NCI-H774 (cell line): Measurements from ENCODE around the gene DAND5.
"Not testable (repeated sequence)": the region's sequence is repeated elsewhere in the genome, so short reads cannot be mapped to it uniquely, and the experiment has no call there.

Experiments used
- DNase-seq: peaks from one replicate; lab custom pipeline; 2025; lab: John Stamatoyannopoulos, UW

Gene DAND5

DNA sequence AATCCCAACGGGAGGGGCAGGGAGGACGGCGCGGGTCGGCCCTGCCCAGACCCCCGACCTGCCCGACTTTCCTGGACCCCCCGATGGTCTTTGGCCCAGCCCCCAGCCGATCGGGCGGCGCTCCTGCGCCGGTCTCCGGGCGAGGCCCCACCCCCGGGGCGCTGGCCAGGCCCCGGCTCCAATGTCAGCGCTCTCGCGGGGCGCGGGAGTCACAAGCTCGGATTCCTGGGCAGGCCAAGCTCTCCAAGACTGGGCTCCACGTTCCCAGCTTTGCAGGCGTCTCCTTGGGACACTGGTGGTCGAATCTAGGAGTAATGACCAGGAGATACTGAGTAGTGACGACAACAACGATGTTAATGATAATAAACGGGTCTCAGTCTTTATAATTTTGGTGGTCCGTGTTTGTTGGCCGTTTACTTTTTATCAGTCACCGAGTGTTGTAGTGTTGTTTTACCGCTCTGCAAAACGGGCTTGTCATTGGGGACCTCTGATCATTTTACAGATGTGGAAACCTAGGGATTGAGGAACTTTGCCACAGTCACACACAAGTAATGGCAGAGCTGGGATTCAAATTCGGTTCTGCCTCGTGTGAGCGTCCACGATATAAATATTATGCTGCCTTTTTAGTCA lies 23.2 kb upstream of the DAND5 start:
- peak; percentile 14 for DNase-seq

DNA sequence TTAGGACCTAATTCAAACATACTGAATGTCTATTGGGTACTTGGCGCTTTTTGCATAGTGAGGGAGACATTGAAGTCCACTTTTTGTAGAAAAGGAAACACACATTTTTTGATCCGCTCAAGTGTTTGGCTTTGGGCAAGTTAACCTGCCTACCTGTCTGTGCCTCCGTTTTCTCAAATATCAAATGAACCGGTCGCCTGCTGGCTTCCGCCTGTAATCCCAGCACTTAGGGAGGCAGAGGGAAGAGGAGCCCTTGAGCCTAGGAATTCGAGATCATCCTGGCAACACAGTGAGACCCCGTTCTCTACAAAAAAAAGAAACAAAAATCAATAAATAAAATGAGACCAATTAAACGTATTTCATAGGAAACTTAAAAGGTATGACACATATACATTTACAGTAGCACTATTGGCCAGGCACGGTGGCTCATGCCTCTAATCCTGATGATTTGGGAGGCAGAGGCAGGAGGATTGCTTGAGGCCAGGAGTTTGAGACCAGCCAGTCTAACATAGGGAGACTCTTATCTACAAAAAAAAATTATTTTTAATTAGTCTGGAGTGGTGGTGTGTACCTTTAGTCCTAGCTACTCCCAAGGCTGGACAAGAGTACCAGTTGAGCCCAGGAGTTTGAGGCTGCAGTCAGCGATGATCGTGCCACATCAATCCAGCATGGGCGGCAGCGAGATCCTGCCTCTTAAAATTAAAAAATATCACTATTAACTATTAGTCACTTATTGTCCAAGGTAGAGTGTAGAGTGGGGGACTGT lies 22.5 kb upstream of the DAND5 start:
- DNase-seq, result no peak

DNA sequence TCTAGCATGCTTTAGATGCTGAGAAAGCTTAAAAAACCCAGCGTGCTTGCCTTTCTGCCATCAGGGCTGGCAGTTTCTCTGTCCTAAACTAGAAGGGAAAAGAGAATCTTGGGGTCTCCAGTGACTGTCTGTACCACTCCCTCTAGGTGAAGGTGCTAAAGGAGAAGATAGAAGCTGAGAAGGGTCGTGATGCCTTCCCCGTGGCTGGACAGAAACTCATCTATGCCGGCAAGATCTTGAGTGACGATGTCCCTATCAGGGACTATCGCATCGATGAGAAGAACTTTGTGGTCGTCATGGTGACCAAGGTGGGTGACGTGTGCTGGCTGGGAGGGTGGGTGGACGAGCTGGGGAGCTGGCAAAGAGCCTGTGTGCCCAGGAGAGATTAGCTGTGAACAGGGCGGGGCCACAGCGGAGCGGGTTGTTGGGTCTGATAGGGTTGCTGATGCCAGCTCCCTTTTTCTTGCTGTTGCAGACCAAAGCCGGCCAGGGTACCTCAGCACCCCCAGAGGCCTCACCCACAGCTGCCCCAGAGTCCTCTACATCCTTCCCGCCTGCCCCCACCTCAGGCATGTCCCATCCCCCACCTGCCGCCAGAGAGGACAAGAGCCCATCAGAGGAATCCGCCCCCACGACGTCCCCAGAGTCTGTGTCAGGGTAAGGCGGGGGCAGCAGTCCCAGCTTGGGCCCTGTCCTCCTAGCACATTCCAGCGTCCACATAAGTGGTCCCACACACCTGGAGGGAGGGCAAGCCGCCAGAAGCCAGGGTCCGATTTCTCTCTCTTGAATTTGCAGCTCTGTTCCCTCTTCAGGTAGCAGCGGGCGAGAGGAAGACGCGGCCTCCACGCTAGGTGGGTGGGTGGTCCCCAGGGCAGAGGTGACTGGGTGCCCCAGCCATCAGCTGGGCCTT lies 21.4 kb upstream of the DAND5 start:
- DNase-seq, result no peak

DNA sequence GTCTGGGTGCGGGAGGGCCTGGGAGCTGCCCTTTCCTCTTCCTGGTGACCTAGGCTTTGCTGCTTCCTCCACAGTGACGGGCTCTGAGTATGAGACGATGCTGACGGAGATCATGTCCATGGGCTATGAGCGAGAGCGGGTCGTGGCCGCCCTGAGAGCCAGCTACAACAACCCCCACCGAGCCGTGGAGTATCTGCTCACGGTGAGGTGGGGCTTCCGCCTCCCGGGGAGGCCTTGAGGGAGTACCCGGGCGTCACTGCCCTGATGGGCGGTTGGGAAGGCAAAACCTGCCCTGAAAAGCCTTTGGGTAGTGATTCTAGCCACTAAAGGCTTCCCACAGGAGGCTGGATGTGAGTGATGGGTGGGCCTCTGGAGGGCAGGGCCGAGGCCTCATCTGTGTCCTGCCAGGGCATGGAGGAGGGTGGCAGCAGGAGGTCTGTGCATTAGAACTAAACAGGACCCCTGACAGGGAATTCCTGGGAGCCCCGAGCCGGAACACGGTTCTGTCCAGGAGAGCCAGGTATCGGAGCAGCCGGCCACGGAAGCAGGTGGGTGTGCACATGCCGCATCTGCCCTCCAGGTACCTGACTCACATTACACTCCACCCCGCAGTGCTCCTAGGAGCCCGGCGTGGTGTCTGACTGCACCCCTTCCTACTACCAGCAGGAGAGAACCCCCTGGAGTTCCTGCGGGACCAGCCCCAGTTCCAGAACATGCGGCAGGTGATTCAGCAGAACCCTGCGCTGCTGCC lies 20.6 kb upstream of the DAND5 start:
- DNase-seq, result no peak

DNA sequence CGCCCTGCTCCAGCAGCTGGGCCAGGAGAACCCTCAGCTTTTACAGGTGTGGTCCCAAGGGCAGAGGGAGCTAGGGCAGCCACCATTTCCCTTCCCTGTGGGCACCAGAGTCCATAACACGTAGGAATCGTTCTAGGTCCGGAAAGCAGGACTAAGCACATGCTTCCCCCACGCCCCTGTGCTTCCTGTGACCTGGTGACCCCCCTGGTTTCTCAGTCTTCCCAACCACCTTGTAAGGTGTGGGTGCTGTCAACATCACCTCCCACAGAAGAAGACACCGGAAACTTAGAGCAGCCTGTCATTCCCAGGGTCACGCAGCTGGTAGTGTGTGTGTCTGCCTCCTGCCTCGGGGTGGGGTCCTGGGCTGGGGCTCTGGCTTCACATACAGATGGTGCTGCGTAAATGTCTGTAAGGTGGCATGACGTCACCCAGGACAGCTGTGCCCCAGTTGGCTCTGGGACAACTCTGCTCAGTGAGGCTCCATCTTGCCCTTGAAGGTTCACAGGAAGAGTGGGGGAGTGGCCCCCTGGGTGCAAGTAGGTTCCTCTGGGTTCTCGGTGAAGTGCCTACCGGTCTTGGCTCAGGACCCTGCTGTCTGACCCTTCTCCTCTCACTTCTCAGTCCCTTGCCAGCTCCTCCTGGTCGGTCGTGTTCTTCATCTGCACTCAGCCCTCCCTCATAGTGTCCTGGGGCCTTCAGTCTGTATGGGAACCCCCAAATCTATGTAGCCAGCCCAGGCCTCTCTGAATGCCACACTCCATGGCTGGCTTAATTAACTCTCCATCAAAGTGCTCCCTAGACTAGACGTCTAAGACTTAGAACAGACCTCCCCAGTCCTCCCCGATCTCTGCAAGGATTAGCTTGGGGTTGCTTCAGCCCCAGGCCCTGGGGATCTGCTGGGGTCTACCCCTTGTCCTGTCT lies 19.8 kb upstream of the DAND5 start:
- DNase-seq, result no peak

DNA sequence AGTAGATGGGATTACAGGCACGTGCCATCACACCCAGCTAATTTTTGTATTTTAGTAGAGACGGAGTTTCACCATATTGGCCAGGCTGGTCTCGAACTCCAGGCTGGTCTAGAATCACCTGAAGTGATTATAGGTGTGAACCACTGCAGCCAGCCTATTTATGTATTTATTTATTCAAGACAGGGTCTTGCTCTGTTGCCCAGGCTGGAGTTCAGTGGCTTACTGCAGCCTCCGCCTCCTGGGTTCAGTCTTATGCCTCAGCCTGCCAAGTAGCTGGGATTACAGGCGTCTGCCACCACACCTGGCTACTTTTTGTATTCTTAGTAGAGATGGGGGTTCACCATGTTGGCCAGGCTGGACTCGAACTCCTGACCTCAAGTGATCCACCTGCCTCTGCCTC lies 17.3 kb upstream of the DAND5 start:
- not testable (repeated sequence) for DNase-seq

DNA sequence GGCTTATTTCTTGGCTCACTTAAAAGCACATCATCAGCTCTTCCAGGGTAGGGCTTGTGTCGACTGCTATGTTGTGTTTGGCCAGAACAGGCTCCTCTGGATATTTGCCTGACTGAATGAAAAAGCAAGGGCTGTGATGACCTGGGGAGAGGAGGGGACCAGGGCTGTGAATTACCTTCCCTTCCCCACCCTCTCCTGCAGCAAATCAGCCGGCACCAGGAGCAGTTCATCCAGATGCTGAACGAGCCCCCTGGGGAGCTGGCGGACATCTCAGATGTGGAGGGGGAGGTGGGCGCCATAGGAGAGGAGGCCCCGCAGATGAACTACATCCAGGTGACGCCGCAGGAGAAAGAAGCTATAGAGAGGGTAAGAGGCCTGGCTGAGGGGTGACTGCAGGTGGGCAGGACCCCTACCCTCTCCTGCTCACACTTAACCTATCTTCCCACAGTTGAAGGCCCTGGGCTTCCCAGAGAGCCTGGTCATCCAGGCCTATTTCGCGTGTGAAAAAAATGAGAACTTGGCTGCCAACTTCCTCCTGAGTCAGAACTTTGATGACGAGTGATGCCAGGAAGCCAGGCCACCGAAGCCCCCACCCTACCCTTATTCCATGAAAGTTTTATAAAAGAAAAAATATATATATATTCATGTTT lies 16.8 kb upstream of the DAND5 start:
- no peak for DNase-seq

DNA sequence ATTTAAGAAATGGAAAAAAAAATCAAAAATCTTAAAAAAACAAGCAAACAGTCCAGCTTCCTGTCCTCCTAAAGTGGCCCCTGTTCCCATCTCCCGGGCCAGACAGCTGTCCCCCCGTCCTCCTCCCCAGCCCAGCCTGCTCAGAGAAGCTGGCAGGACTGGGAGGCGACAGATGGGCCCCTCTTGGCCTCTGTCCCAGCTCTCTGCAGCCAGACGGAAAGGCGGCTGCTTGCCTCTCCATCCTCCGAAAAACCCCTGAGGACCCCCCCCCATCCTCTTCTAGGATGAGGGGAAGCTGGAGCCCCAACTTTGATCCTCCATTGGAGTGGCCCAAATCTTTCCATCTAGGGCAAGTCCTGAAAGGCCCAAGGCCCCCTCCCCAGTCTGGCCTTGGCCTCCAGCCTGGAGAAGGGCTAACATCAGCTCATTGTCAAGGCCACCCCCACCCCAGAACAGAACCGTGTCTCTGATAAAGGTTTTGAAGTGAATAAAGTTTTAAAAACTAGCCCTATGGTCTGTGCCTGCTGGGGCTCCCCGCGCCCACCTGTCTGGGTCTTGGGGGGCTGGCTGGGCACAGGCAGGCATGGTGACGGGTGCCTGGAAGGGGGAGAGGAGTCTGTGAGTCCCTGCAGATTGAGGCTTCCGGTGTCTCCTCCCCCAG lies 16.1 kb upstream of the DAND5 start:
- no peak for DNase-seq

DNA sequence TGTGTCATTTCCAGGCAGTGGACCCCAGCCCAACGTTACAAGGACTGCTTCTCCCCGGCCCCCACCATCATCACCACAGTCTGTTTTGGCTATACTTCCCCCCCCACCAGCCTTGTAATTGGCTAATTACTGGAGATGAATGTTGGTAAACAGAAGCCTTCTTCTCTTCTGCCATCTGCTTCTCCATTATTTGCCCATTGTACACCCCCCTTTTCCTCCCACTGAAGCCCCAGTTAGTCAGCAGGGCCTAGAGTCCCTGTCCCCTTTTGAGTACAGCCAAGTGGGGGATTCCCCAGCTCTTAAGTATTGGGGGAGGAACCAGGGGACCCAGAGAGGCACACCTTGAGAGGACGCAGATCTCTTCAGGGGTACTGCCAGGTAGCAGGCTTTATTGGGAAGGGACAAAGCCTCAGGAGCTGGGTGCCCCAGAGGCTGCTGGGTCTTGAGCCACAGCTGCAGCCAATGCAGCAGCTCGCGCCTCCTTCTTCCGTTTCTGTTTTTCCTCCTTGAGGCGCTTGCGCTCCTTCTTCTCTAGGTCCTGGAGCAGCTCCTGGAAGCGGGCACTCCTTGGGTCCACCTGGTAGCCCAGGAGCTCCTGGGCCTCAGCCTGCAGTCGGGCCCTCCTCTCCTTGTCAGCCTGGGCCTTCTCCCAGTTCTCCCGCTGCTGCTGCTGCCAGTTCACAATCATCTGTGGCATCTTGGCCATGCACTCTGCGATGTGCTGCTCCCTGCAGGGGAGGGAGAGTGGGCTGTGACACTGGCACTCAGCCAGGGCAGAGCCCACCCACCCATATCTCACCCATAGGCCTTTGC lies 15.4 kb upstream of the DAND5 start:
- DNase-seq, result no peak

DNA sequence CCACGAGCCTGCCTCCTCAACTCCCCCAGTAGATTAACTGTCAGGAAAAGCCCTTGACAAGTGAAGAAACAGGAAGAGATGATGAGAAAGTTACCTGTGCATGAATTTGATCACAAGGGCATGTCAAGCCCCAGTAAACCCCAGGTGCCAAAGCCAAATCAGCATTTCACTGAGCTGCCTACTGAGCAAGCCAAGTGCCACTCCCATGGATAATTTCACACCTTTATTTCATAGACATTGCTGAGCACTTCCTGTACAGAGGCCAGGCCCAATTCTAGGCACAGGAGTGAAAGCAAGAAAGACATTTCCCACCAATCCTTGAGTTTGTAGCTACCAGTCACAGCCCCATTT lies 14.8 kb upstream of the DAND5 start:
- DNase-seq, result no peak

DNA sequence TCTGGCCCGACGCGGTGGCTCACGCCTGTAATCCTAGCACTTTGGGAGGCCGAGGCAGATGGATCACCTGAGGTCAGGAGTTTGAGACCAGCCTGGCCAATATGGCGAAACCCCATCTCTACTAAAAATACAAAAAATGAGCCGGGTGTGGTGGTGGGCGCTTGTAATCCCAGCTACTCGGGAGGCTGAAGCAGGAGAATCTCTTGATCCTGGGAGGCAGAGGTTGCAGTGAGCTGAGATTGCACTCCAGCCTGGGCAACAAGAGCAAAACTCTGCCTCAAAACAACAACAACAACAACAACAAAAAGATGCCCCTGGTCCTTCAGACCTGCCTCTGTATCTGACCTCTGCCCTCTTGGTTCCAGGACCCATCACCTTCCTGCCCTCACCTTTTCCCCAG lies 13.8 kb upstream of the DAND5 start:
- not testable (repeated sequence) for DNase-seq

DNA sequence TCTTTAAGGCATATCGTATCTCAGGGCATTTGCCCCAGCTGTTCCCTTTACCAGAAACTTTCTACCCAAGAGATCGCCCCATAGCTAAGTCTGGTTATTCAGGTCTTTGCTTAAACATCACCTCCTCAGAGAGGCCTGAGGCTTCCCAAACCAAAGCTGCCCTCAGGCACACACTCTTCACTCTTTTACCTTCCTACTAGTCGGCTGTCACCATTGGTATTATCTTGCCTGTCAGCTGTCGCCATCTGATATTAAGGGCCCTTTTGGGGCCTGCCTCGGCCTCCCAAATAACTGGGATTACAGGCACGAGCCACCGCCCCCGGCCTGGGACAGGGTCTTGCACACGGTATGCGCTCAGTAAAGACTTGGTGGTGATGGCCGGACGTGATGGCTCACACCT lies 13.4 kb upstream of the DAND5 start:
- no peak for DNase-seq

DNA sequence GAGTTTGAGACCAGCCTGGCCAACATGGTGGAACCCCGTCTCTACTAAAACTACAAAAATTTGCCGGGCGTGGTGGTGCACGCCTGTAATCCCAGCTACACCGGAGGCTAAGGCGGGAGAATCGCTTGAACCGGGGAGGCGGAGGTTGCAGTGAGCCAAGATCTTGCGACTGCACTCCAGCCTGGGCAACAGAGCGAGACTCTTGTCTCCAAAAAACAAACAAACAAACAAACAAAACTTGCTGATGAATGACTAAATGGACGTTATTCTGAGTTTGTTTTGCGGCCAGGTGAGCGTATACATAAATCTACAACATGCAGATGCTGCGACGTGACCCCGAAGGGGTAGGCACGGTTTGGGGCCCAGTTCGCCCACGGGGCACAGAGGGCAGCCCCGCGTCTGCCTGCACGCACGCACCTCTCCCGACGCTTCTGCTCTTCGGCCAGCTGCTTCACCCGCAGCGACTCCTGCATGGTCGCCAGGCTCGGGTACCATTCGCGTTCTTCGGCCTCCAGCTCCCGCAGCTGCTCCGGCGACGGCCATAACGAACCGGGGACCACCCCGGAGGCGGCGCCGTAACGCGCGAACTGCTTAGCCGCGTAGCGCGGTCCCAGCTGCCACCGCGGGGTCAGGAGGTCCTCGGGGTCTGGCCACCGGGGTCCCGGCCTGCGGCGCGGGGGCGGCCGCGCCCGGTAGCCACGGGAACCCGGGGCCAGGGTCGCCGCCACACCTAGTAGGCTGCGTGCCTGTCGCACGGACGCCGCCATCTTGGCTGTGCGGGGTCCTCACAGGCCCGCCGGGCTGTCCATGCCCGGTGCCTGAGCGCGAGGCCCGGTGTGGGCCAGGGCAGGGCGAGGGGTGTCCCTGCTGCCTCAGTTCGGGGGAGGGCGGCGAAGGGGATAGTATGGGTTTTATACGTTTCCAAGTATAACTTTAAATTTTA lies 12.7 kb upstream of the DAND5 start, which contains the start of gene GADD45GIP1:
TSS of gene GADD45GIP1 (minus strand) at position 778 of the 943 bp plus-strand sequence. CDS start at position 767, 11 bp downstream.
- DNase-seq, result peak; percentile 76

DNA sequence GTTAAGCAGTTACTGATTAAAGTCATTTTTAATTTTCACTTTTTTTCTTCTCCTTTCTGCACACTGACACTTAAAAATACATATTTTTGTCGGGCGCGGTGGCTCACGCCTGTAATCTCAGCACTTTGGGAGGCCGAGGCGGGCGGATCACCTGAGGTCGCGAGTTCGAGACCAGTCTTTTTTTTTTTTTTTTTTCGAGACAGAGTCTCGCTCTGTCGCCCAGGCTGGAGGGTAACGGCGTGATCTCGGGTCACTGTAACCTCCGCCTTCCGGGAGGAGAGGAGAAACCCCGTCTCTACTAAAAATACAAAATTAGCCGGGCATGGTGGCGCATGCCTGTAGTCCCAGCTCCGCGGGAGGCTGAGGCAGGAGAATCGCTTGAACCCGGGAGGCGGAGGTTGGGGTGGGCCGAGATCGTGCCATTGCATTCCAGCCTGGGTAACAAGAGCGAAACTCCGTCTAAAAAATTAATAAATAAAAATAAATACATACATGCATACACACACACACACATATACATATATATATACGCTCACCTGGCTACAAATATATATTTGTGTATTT lies 11.9 kb upstream of the DAND5 start:
- DNase-seq, result not testable (repeated sequence)

DNA sequence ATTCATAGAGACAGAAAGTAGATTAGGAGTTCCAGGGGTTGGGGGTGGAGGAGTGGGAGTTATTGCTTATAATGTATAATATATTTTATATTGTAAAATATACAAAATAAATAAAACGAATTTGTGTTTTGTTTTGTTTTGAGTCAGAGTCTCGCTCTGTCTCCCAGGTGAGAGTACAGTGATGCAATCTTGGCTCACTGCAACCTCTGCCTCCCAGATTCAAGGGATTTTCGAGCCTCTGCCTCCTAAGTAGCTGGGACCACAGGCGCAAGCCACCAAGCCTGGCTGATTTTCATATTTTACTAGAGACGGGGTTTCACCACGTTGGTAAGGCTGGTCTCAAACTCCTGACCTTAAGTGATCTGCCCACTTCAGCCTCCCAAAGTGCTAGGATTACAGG lies 9.9 kb upstream of the DAND5 start:
- no peak for DNase-seq

DNA sequence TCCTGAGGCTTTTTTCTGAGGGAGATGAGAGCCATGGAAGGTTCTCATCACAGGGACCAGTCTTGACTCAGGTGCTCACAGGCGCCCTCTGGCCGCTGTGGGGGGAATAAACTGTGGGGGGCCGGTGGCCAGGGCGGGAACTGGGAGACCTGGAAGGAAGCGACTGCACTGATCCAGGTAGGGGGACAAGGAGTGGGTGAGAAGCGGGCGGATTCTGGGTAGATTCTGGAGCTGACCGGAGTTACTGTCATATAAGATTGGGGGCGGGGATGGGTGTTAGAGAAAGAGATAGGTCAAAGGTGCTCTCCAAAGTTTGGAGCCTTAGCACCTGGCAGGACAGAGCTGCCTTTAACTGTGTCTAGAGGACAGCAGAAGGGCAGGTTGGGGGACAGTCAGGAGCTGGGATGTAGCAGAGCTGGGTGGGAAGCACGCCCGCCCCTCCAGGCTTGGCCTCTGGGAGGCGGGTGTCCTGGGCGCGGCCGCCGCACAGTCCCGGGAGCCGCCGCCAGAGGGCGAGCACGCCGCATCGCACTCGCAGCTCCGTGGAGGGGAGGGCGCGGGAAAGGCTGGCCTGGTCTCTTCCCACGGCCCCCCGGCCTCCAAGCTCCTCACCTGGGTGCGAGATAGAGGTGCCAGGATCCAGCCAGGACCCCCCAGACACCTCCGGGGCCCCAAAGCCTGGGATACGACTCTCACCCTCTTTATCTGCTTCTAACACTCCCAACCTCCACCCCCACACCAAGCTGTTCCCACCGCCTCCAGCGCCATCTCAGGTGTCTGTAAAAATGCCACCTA lies 4.2 kb upstream of the DAND5 start:
- peak; percentile 70 for DNase-seq

DNA sequence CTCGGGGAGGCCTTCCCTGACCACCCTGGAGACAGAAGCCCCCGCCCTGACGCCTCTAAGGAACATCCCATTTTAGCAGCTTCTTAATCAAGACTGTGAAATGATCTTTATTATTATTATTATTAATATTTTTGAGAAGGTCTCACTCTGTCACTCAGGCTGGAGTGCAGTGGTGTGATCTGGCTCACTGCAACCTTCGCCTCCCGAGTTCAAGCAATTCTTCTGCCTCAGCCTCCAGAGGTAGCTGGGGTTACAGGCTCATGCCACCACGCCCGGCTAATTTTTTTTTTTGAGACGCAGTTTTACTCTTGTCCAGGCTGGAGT lies 3.6 kb upstream of the DAND5 start:
- DNase-seq, result no peak
